Panc1 (cell line): ENCODE data around the gene AAMP. TPM values are rescaled to one million over a fixed set of nuclear protein-coding genes. Genes with fewer than 3 reads are reported as not detected.

ENCODE experiments used
- ATAC-seq: fragments of 200-7000 bp; cut with Tn5 transposase; 2 replicates; pipeline ENCODE4 v1.9.1; 2020; ENCODE audit warnings: mild to moderate bottlenecking, moderate library complexity
- BruUV-seq: library from RNA; stranded (reverse); fragments of 400-500 nt; replicated peaks from 2 replicates; lab custom pipeline; 2021; lab: Mats Ljungman, UMichigan
- CTCF ChIA-PET: fragments of 300-600 bp; sonication (Branson Sonifier 250); formaldehyde crosslinking; loops from one replicate; lab custom pipeline; 2022; ENCODE audit warnings: antibody characterized with exemption; lab: Charles Lee
- POLR2A ChIA-PET: fragments of 300-600 bp; sonication (Branson Sonifier 250); formaldehyde crosslinking; loops from one replicate; lab custom pipeline; 2022; ENCODE audit warnings: antibody characterized with exemption; lab: Charles Lee
- DNase-seq: peaks from one replicate; pipeline ENCODE4 v3.0.0-alpha.2; 2010; ENCODE audit warnings: low read depth, low spot score
- H3K27ac ChIP-seq: 2 replicates; pipeline ENCODE4 v1.5.1; 2011; ENCODE audit warnings: mild to moderate bottlenecking, low read length, inconsistent platforms
- H3K27me3 ChIP-seq: fragments of 200-500 bp; sonication (Bioruptor generic); 2 replicates; pipeline ENCODE4 v1.6.0; 2014; ENCODE audit warnings: low read length, inconsistent platforms; ENCODE audit not compliant: control insufficient read depth, insufficient read depth
- H3K36me3 ChIP-seq: fragments of 200-500 bp; sonication (Bioruptor generic); 2 replicates; pipeline ENCODE4 v1.5.1; 2014; ENCODE audit warnings: inconsistent platforms, mild to moderate bottlenecking, low read length, moderate library complexity; ENCODE audit not compliant: control insufficient read depth, insufficient read depth
- H3K4me1 ChIP-seq: 2 replicates; pipeline ENCODE4 v1.5.1; 2011; ENCODE audit warnings: inconsistent platforms, mild to moderate bottlenecking, low read length, moderate library complexity; ENCODE audit not compliant: control insufficient read depth, insufficient read depth
- H3K4me3 ChIP-seq, 2 experiments: 2 replicates each; pipeline ENCODE4 v1.5.1; 2011 to 2012; ENCODE audit warnings: low read depth in 2 of 2, low read length in 2 of 2, mild to moderate bottlenecking in 2 of 2, inconsistent platforms in 1 of 2, moderate library complexity in 1 of 2
- H3K9me3 ChIP-seq: fragments of 200-500 bp; sonication (Bioruptor generic); 2 replicates; pipeline ENCODE4 v1.5.1; 2014; ENCODE audit warnings: low read depth, mild to moderate bottlenecking, inconsistent platforms, low read length, moderate library complexity; ENCODE audit not compliant: control insufficient read depth, insufficient read depth
- CTCF ChIP-seq: fragments of 450-650 bp; IDR thresholded peaks from 2 replicates; pipeline ENCODE4 v1.5.1; 2017; ENCODE audit warnings: mild to moderate bottlenecking
- POLR2AphosphoS5 ChIP-seq: IDR thresholded peaks from 2 replicates; pipeline ENCODE4 v1.6.1; 2012; ENCODE audit warnings: mild to moderate bottlenecking, low read depth, low read length, moderate library complexity
- REST ChIP-seq, 2 experiments: IDR thresholded peaks; 2 replicates each; pipeline ENCODE4 v1.6.1; 2011 to 2012; ENCODE audit warnings: low read depth in 2 of 2, control low read depth in 1 of 2, low read length in 1 of 2, mild to moderate bottlenecking in 1 of 2, moderate library complexity in 1 of 2; ENCODE audit not compliant: insufficient read depth in 1 of 2
- SIN3A ChIP-seq: IDR thresholded peaks from 2 replicates; pipeline ENCODE4 v1.6.1; 2012; ENCODE audit warnings: low read depth, mild to moderate bottlenecking, low read length, moderate library complexity, borderline replicate concordance; ENCODE audit not compliant: insufficient read depth
- TCF7L2 ChIP-seq: IDR thresholded peaks from 2 replicates; pipeline ENCODE4 v1.6.1; 2011; ENCODE audit warnings: mild to moderate bottlenecking, low read depth, low read length, inconsistent platforms
- in situ Hi-C: cut with HindIII; loops from 2 replicates; pipeline ENCODE4 v1.10.0; 2016; ENCODE audit warnings: low sequenced_read_pairs, low pct_unique_long_range_greater_than_20kb
- intact Hi-C: fragments of 100-400 bp; cut with micrococcal nuclease; formaldehyde crosslinking; loops from one replicate; pipeline ENCODE4 v1.10.0; 2022; ENCODE audit not compliant: unreplicated experiment
- total RNA-seq: library from RNA; stranded (reverse); gene quantifications from one replicate; pipeline ENCODE4 v1.2.1, GENCODE V29; 2021; ENCODE audit not compliant: unreplicated experiment

AAMP gene
- total RNA-seq, 1 experiment from 2014 or later: 103 TPM

- intact Hi-C loops (no loop called here), in situ Hi-C loops (no loop called here)
- H3K9me3 ChIP-seq: no peaks in the 10 kb centered on the region
- no peak overlapping the region for H3K27ac ChIP-seq
- peaks cover 5% of the 10 kb centered on the region for H3K4me1 ChIP-seq
- ChIA-PET CTCF (no interaction called here), POLR2A (no interaction called here)
- DNase-seq: no peak
- H3K36me3 ChIP-seq: peaks cover 2% of the 10 kb centered on the region
- H3K4me3 ChIP-seq: no peak overlapping the region
- TF ChIP-seq SIN3A: no peak
- no peak for TF ChIP-seq REST (IDR thresholded peaks at IDR 0.05; ENCODE audit: insufficient read depth in 1 of 2, low read depth in 2 of 2, low read length in 1 of 2)
- TF ChIP-seq CTCF: no peak
- no peak for TF ChIP-seq POLR2AphosphoS5
- no peak for TF ChIP-seq TCF7L2
- no TSS peak for BruUV-seq
- H3K27me3 ChIP-seq: no peaks in the 10 kb centered on the region
- no peak for ATAC-seq
Measured at GRCh38 chr2:218281449-218281848, 11.5 kb upstream of the AAMP start.

GRCh38 chr2:218280260-218280870, 10.4 kb upstream of the AAMP start:
- H3K36me3 ChIP-seq: peaks cover 2% of the 10 kb centered on the region
- no peak for TF ChIP-seq SIN3A
- no peak for TF ChIP-seq TCF7L2
- TF ChIP-seq CTCF: no peak
- no peak for TF ChIP-seq POLR2AphosphoS5
- TF ChIP-seq REST (IDR thresholded peaks at IDR 0.05; ENCODE audit: insufficient read depth in 1 of 2, low read depth in 2 of 2, low read length in 1 of 2): no peak
- H3K4me1 ChIP-seq: no peaks in the 10 kb centered on the region; the same call in 1 of the 2 replicates
- H3K9me3 ChIP-seq: no peaks in the 10 kb centered on the region
- H3K27ac ChIP-seq: no peak overlapping the region
- in situ Hi-C loops (no loop called here), intact Hi-C loops (no loop called here)
- CTCF ChIA-PET: no interaction called here
- no TSS peak for BruUV-seq
- ATAC-seq (no peak), DNase-seq (no peak)
- H3K27me3 ChIP-seq: no peaks in the 10 kb centered on the region
- H3K4me3 ChIP-seq: no peak overlapping the region
- POLR2A ChIA-PET: no interaction called here
